ENCODE results near the gene LAMC2. TPM values are rescaled to one million over a fixed set of nuclear protein-coding genes. Genes with fewer than 3 reads are reported as not detected.

LAMC2 gene
- total RNA-seq, 1 donor: 27.6 TPM

- TF ChIP-seq, protein P1, sequence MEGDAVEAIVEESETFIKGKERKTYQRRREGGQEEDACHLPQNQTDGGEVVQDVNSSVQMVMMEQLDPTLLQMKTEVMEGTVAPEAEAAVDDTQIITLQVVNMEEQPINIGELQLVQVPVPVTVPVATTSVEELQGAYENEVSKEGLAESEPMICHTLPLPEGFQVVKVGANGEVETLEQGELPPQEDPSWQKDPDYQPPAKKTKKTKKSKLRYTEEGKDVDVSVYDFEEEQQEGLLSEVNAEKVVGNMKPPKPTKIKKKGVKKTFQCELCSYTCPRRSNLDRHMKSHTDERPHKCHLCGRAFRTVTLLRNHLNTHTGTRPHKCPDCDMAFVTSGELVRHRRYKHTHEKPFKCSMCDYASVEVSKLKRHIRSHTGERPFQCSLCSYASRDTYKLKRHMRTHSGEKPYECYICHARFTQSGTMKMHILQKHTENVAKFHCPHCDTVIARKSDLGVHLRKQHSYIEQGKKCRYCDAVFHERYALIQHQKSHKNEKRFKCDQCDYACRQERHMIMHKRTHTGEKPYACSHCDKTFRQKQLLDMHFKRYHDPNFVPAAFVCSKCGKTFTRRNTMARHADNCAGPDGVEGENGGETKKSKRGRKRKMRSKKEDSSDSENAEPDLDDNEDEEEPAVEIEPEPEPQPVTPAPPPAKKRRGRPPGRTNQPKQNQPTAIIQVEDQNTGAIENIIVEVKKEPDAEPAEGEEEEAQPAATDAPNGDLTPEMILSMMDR (IDR thresholded peaks at IDR 0.05; ENCODE audit: insufficient read depth, low read depth, low read length): no peak
- peak; percentile 42 for DNase-seq (ENCODE audit: low read depth)
- H3K4me3 ChIP-seq (ENCODE audit: low read depth, low read length): no peak overlapping the region
Measured at GRCh38 chr1:183205196-183205781, 19.2 kb downstream of the LAMC2 start.

- no peak overlapping the region for H3K4me3 ChIP-seq (ENCODE audit: low read depth, low read length)
- no peak for DNase-seq (ENCODE audit: low read depth)
- TF ChIP-seq, protein P1 (IDR thresholded peaks at IDR 0.05; ENCODE audit: insufficient read depth, low read depth, low read length): no peak
Measured at GRCh38 chr1:183206538-183207122, 20.6 kb downstream of the LAMC2 start.

DNA sequence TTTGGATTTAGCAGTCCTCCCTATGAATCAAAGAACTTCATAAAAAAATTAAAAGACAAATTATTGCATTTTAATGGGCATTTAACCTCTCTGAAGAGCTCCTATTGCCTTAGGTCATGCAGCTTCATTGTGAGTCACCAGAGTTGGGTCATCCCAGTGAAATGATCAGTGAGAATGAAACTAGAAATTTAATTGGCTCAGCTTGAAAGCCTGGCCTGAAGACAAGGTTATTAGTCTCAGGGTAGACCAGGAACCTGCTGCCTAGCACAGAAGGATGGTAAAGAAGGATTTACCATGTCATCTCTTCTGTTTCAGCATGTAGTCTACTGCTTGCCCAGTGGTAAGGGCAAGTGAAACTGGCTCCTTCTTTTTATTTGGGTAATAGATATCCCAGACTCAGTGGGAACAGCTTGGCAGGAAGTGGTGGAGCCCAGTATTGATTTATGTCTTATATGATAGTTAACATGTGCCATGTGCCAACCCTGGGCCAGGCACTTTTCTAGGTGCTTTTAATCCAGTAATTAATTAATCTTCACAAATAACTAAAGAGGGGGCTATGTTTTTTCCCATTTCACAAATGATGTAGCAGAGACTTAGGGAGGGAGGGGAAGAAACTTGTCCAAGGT, 23.6 kb downstream of the LAMC2 start:
- H3K4me3 ChIP-seq (ENCODE audit: low read depth, low read length): no peak overlapping the region
- peak; percentile 81 for DNase-seq (ENCODE audit: low read depth)
- TF ChIP-seq, protein P1 (IDR thresholded peaks at IDR 0.05; ENCODE audit: insufficient read depth, low read depth, low read length): no peak

- TF ChIP-seq, protein P1 (IDR thresholded peaks at IDR 0.05; ENCODE audit: insufficient read depth, low read depth, low read length): no peak
- H3K4me3 ChIP-seq (ENCODE audit: low read depth, low read length): no peak overlapping the region
- DNase-seq (ENCODE audit: low read depth): no peak
Measured at GRCh38 chr1:183210681-183211080, 24.6 kb downstream of the LAMC2 start.

GRCh38 chr1:183212870-183213269, 26.8 kb downstream of the LAMC2 start:
- no peak overlapping the region for H3K4me3 ChIP-seq (ENCODE audit: low read depth, low read length)
- no peak for DNase-seq (ENCODE audit: low read depth)
- TF ChIP-seq, protein P1 (IDR thresholded peaks at IDR 0.05; ENCODE audit: insufficient read depth, low read depth, low read length): no peak

DNA sequence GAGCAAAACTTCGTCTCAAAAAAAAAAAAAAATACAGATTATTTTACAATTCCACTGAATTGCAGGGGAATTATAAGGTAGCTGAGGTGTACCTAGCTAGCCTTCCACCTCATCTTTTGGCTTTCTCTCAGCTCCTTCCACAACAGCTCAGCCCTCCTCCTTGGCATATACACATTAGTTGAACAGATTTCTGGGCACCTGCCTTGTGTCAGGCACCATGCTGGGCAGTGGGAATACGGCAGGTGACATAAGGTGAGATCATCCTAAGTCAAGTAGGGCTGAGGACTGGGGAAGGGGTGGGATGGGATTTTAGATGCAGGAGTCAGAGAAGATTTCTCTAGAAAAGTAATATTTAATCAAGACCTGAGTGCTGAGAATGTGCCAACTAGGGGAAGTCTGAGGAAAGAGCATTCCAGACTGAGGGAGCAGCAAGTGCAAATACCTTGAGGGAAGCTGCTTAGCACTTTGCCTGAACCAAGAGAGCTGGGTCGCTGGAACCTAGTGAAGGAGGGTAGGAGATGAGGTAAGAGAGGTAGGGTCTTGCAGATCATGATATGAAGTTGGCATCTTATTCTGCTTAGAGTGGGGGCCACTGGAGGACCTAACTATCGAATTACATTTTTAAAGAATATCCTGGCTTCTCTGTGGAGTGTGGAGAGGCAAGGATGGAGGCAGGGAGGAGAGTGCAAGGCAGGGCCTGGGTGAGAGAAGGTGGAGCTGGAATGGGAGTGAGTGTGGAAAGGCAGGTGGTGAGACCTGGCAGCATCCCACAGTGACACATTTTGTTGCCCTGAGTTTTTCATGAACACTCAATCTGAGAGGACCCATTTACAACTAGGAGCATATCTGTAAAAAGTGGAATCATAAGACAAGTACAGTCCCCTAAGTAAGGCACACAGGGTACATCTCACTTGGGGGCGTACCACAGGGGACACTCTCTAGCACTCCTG, 28.2 kb downstream of the LAMC2 start:
- no peak for DNase-seq (ENCODE audit: low read depth)
- H3K4me3 ChIP-seq (ENCODE audit: low read depth, low read length): no peak overlapping the region
- TF ChIP-seq, protein P1 (IDR thresholded peaks at IDR 0.05; ENCODE audit: insufficient read depth, low read depth, low read length): no peak

Measured in fibroblast of villous mesenchyme (primary cell).